Measurements from ENCODE around the gene ATF6. TPM values are rescaled to one million over a fixed set of nuclear protein-coding genes. Genes with fewer than 3 reads are reported as not detected.

ATF6 gene
- total and polyA plus RNA-seq, 9 of the 15 experiments (the other 6 are each of a cell fraction or from before 2014, with no cell fraction given), result 11.7 to 32.4 (median 20.4) TPM

GRCh38 chr1:161981735-161982506, 215.8 kb downstream of the ATF6 start:
- peaks cover 0 to 13% of the 10 kb centered on the region in 2 experiments; a peak in 2 of 5 replicates for H3K4me1 ChIP-seq (replicated peaks in 1 of 2; ENCODE audit: control insufficient read depth in 2 of 2, insufficient read depth in 2 of 2, low read length in 2 of 2)
- no peak overlapping the region for H2AFZ ChIP-seq (ENCODE audit: low read depth, low read length)
- H3K9me1 ChIP-seq (ENCODE audit: control insufficient read depth, insufficient read depth, low read length), result no peaks in the 10 kb centered on the region
- H4K20me1 ChIP-seq (replicated peaks; ENCODE audit: control insufficient read depth, insufficient read depth, low read length), result no peaks in the 10 kb centered on the region
- BruUV-seq (replicated peaks), result no TSS peak
- DNase-seq (ENCODE audit: extremely low read depth in 1 of 4, low spot score in 3 of 4) (no peak), FAIRE-seq (no peak), ATAC-seq (peak; percentile 31; the same call in 1 of the 3 replicates)
- CTCF ChIA-PET (ENCODE audit: low intra/inter-chr PET ratio), result no interaction called here
- no peak overlapping the region for H3K4me2 ChIP-seq (ENCODE audit: insufficient read depth, low read length)
- H3K36me3 ChIP-seq (ENCODE audit: control insufficient read depth, insufficient read depth, low read length), result no peaks in the 10 kb centered on the region
- peaks cover 13 to 79% of the 10 kb centered on the region in 2 experiments for H3K27me3 ChIP-seq (ENCODE audit: control insufficient read depth in 2 of 2, insufficient read depth in 2 of 2, low read length in 2 of 2)
- TF ChIP-seq, protein P1, sequence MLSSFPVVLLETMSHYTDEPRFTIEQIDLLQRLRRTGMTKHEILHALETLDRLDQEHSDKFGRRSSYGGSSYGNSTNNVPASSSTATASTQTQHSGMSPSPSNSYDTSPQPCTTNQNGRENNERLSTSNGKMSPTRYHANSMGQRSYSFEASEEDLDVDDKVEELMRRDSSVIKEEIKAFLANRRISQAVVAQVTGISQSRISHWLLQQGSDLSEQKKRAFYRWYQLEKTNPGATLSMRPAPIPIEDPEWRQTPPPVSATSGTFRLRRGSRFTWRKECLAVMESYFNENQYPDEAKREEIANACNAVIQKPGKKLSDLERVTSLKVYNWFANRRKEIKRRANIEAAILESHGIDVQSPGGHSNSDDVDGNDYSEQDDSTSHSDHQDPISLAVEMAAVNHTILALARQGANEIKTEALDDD (IDR thresholded peaks at IDR 0.05), result no peak
- TF ChIP-seq CTCF (IDR thresholded peaks at IDR 0.05 in 2 of 3, conservative IDR thresholded peaks at IDR 0.05 in 1 of 3; ENCODE audit: insufficient read depth in 2 of 3, low read depth in 1 of 3, low read length in 3 of 3), result 0 out of 6 replicates have a peak, but pooled peaks of 1 of the 3 experiments have one; percentile 10
- H3K4me3 ChIP-seq, result no peak overlapping the region
- POLR2A ChIA-PET, result interaction anchor here (1.1 to 1.6 kb wide), 2 partner anchors 9 to 18 kb away, joined by 4 read pairs; no protein-coding TSS in a partner anchor
- no peak overlapping the region; a peak in 1 of 4 replicates for H3K9ac ChIP-seq (ENCODE audit: insufficient read depth in 1 of 2, low read depth in 2 of 2, low read length in 2 of 2)
- intact Hi-C loops (cut with micrococcal nuclease) (no loop called here), in situ Hi-C loops (cut with MboI) (no loop called here)
- 12% methylated on average over 11 of the region's 11 CpGs for WGBS (ENCODE audit: insufficient coverage, low coverage, missing lambda C conversion rate)
- H3K27ac ChIP-seq (ENCODE audit: extremely low read depth, low read depth, low read length), result no peak overlapping the region
- H3K9me3 ChIP-seq (replicated peaks; ENCODE audit: control insufficient read depth, insufficient read depth, low read depth, low read length), result no peaks in the 10 kb centered on the region
- no peaks in the 10 kb centered on the region for H3K79me2 ChIP-seq (ENCODE audit: control insufficient read depth, insufficient read depth, low read length)
